Measurements from ENCODE around the gene FOXO6.

The FOXO6 gene

GRCh38 chr1:41424581-41425118, 63.4 kb downstream of the FOXO6 start:
- no peaks in the 10 kb centered on the region for H3K27me3 Mint-ChIP-seq
- H3K9me3 Mint-ChIP-seq = no peaks in the 10 kb centered on the region
- H3K27ac Mint-ChIP-seq = no peak overlapping the region
- H3K4me3 Mint-ChIP-seq = no peak overlapping the region
- H3K36me3 Mint-ChIP-seq = no peaks in the 10 kb centered on the region
- H3K4me1 Mint-ChIP-seq = no peaks in the 10 kb centered on the region

DNA sequence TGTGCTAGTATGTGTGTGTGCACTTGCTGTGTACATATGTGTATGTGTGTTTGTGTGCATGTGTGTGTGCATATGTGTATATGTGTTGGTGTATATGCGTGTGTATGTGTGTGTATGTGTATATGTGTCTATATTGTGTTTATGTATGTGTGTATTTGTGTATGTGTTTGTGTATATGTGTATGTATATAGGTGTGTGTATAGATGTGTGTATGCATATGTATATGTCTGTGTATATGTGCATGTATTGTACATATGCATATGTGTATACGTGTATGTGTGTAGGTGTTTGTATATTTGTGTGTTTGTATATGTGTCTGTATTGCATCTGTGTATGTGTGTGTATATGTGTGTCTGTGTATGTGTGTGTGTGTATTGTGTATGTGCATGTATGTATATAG, 64.1 kb downstream of the FOXO6 start:
- Mint-ChIP-seq H3K36me3 (no peaks in the 10 kb centered on the region), H3K4me1 (no peaks in the 10 kb centered on the region), H3K4me3 (no peak overlapping the region), H3K27ac (no peak overlapping the region), H3K9me3 (no peaks in the 10 kb centered on the region), H3K27me3 (no peaks in the 10 kb centered on the region)

GRCh38 chr1:41426201-41426890, 65.1 kb downstream of the FOXO6 start:
- Mint-ChIP-seq H3K4me1 (no peaks in the 10 kb centered on the region), H3K27ac (no peak overlapping the region), H3K27me3 (no peaks in the 10 kb centered on the region), H3K36me3 (no peaks in the 10 kb centered on the region), H3K4me3 (no peak overlapping the region), H3K9me3 (no peaks in the 10 kb centered on the region)

DNA sequence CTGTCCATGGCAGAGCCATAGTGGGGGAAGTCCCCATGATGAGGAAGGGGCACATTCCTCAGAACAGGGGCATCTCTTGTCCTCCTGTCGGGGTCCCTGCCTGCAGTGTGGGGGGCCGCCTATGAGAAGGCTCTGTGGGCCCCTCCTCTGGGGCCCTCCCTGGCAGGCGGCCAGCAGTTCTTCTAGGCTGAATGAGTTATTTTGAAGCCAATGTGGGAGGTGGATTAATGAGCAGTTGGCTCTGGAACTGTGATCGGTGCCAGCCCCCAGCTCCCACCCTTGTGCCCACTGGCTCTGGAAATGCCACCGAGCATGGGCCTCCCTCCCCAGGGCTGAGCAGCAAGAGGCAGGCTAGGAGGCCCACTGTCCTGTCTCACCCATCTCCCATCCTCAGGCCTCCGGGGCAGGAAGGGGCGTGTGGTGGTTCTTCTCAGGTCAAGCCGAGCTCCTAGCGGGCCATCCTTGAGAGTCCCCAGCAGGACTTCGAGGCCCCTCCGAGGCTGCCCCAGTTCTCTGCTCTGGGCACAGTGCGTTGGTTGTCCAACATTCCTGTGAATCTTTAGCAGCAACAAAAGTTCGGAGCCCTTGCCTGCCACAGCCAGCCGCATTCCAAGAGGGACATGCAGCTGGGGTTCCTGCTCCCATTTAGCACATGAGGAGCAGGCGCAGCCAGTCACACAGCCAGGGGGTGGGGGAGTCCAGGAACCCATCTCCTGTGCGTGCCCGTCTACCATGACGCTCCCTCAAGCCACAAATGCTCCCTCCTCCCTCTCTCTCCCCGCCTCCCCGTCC, 66.1 kb downstream of the FOXO6 start:
- Mint-ChIP-seq H3K27me3 (no peaks in the 10 kb centered on the region), H3K36me3 (no peaks in the 10 kb centered on the region), H3K4me1 (no peaks in the 10 kb centered on the region), H3K27ac (no peak overlapping the region), H3K9me3 (no peaks in the 10 kb centered on the region), H3K4me3 (no peak overlapping the region)

DNA sequence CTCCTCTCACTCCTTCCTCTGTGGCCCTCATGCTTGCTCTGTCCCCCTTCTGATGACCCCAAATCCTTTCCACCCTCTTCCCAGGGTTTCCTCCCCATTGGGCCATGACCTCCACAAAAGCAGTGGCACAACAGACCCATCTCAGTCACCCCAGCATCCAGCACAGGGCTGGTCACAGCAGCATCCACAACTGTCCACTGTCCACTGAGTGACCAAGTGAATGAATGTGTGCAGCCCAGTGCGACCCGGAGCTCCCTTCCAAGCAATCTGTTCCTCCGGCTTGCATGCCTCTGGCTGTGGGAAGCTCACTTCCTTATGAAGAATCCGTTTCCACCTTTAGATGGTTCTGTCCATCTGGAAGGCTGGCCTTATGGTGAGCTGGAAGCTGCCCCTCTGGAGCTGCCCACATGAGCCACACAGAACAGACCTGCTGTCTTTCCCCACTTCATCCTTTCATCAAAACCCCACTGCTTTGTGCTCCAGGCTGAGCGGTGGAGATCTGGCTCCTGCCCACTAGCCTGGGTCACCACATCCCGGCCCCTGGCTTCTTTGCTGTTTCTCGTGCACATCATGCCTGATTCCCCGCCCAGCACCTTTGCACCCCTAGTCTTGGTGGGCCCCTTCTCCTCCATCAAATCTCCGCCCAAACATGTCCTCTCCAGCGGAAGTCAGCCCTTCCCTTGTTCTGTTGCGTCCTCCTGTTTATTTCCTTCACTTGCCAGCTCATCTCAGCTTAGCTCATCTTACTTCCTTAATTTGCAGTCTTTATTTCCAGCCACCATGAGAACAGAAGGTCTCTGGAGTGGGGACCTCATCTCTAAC, 66.9 kb downstream of the FOXO6 start:
- no peak overlapping the region for H3K4me3 Mint-ChIP-seq
- no peak overlapping the region for H3K27ac Mint-ChIP-seq
- no peaks in the 10 kb centered on the region for H3K9me3 Mint-ChIP-seq
- H3K4me1 Mint-ChIP-seq = no peaks in the 10 kb centered on the region
- H3K36me3 Mint-ChIP-seq = no peaks in the 10 kb centered on the region
- H3K27me3 Mint-ChIP-seq = peaks cover 2% of the 10 kb centered on the region

- Mint-ChIP-seq H3K4me3 (no peak overlapping the region), H3K27me3 (peaks cover 4% of the 10 kb centered on the region), H3K27ac (no peak overlapping the region), H3K36me3 (no peaks in the 10 kb centered on the region), H3K4me1 (no peaks in the 10 kb centered on the region), H3K9me3 (no peaks in the 10 kb centered on the region)
These were observed 67.8 kb downstream of the FOXO6 start for GRCh38 chr1:41428738-41429640.

DNA sequence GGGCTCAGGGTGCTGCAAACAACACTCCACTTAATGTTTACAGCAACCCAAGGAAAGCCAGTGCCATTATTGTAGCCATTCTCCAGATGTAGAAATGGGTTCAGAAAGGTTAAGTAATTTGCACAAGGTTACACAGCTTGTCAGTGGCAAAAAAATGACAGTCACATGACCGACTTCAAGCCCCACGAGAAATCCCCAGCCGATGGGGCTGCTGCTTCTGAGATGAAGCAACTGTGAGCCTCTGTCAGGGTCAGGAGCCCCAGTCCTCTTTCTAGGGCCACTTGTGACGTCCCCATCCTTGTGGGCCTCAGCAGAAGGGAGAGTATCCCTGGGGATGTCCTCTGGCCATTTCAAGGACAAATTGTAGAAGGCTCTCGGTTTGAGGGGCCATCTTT, 68.4 kb downstream of the FOXO6 start:
- H3K4me1 Mint-ChIP-seq = no peaks in the 10 kb centered on the region
- H3K27me3 Mint-ChIP-seq = peaks cover 5% of the 10 kb centered on the region
- H3K36me3 Mint-ChIP-seq = no peaks in the 10 kb centered on the region
- H3K4me3 Mint-ChIP-seq = no peak overlapping the region
- no peaks in the 10 kb centered on the region for H3K9me3 Mint-ChIP-seq
- no peak overlapping the region for H3K27ac Mint-ChIP-seq

DNA sequence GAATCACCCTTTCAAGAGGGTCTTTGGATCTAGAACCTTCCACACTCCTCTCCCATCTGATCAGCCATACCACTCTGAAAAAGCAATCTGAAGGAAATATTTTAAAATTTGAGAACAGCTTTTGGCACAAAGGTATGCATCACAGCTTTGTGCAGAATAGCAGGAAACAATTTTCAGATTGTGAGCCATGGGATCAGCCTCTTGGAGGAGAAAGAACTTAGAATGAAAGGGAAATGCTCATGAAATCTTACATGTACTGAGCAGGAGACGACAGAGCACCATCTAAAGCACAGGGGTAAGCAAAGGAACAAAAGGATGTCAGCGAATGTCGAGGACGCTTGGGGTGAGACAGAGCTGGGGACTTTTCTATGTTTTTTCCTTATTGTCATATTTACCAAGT, 68.8 kb downstream of the FOXO6 start:
- Mint-ChIP-seq H3K27ac (no peak overlapping the region), H3K27me3 (peaks cover 9% of the 10 kb centered on the region), H3K36me3 (no peaks in the 10 kb centered on the region), H3K9me3 (no peaks in the 10 kb centered on the region), H3K4me1 (no peaks in the 10 kb centered on the region), H3K4me3 (no peak overlapping the region)

- Mint-ChIP-seq H3K9me3 (no peaks in the 10 kb centered on the region), H3K4me1 (no peaks in the 10 kb centered on the region), H3K27me3 (peaks cover 11% of the 10 kb centered on the region), H3K27ac (no peak overlapping the region), H3K36me3 (no peaks in the 10 kb centered on the region), H3K4me3 (no peak overlapping the region)
These were observed 69.3 kb downstream of the FOXO6 start for GRCh38 chr1:41430582-41430981.

GRCh38 chr1:41431490-41432350, 70.5 kb downstream of the FOXO6 start:
- Mint-ChIP-seq H3K36me3 (no peaks in the 10 kb centered on the region), H3K9me3 (no peaks in the 10 kb centered on the region), H3K4me3 (no peak overlapping the region), H3K27me3 (peaks cover 11% of the 10 kb centered on the region), H3K4me1 (no peaks in the 10 kb centered on the region), H3K27ac (no peak overlapping the region)

Measured in activated naive CD4-positive, alpha-beta T cell treated with anti-CD3 and anti-CD28 coated beads, Interleukin-2, amount 50 U/mL, for 24 hours (primary cell).